Globus pallidus (tissue), 1 donor: Measurements from ENCODE around the gene FAM120A.

Experiments used
- DNase-seq: peaks from one replicate; pipeline ENCODE4 v3.0.0-alpha.2; 2015; ENCODE audit warnings: low spot score

FAM120A gene

DNA sequence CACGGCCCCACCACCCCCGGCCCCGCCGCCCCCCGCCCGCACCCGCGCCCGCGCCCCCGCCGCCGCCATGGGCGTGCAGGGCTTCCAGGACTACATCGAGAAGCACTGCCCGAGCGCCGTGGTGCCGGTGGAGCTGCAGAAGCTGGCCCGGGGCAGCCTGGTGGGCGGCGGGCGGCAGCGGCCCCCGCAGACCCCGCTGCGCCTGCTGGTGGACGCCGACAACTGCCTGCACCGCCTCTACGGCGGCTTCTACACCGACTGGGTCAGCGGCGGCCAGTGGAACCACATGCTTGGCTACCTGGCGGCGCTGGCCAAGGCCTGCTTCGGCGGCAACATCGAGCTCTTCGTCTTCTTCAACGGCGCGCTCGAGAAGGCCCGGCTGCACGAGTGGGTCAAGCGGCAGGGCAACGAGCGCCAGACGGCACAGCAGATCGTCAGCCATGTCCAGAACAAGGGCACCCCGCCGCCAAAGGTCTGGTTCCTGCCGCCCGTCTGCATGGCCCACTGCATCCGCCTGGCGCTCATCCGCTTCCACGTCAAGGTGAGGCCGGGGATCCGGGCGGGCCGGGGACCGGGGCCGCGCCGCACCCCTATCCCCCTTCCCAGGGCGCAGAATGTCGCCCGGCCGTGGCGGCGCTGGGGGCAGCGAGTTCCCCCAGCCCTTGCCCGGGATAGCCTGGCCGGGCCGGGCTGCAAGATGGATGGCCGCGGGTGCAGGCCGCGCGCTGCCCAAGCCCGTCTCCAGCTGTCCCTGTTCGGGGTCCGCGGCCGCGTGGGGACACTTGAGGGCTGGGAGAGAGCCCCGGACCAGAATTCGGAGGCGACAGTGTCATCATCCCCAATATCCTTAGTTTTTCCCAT is 594 bp downstream of the FAM120A start:
- DNase-seq, result peak; percentile 38

DNA sequence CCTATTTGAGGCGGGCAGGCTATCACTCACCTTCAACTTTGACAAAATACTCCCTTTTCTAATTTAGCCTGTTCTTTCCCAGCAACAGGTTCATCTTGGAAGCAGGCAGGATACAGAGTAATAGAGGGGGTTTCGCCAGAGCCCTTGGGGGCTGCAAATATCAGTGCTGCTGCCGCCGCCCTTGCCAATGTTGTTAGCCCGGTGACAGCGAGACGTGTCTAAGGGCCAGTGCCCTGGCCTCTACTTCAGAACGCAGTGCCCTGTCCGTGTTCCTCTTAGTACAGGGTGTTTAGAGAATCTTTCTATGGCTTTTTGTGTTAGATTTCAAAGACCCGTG is 1.2 kb downstream of the FAM120A start:
- no peak for DNase-seq

DNA sequence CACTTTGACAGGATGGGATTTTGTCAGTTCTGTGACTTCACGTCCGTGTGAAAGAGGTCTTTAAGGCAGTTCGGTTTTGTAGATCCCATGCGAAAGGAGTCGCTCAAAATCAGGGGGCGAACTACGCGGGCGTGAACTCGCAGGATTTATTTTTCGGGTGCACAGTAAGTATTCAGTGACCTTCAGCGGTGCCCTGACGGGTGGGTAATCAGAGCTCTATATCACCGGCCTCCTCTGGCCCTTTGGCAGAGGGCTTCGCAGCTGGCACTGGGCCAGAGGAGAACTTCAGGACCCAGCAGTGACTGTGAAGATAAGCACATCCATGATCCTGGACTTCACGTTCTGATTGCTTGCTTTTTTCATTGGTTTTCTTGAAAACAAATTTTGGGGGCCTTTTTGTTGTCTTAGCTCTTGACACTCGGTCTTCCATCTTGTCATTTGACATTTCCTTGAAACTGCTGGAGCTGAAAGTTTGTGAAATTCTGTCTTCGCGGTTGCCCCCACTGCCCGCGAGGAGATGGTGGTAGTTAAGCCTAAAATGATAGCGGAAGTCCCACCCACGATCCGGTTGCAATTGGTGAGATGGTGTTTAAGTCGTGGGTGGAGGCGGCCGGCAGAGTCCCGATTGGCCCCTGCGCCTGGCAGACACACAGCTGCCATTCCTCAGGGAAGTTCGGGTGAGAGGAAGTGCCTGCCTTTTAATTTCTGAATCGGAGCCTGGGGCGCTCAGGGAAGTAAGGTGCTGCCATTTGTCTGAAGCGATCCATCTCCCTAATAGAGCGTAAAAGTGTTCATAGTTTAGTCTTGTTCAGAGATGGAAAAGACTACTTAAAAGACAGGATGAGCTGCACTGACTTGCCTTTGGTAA is 1.8 kb downstream of the FAM120A start, which contains the start of gene FAM120AOS:
Gene FAM120AOS, minus strand, starts transcription at position 535 of the 868 bp plus-strand sequence. CDS start 872 bp downstream, outside the sequence.
- peak; percentile 98 for DNase-seq

DNA sequence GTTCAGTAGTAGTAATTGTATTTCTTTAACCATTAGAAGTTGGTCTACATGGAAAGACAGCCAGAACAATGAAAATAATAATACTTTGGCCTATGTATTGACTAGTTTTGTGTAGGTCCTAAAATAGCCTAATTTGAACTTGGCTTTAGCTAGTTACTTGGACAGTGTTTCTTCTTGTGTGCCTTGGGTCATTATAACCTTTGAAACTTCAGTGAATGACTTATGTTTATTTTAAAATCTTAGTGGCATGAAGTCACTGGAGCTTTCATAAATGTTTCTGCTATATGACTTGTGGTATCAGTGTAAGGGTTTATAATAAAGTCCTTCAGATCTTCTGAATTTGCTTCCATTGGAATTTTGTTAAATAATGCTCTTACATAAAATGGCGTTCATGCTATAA is 4.5 kb downstream of the FAM120A start:
- DNase-seq, result no peak

DNA sequence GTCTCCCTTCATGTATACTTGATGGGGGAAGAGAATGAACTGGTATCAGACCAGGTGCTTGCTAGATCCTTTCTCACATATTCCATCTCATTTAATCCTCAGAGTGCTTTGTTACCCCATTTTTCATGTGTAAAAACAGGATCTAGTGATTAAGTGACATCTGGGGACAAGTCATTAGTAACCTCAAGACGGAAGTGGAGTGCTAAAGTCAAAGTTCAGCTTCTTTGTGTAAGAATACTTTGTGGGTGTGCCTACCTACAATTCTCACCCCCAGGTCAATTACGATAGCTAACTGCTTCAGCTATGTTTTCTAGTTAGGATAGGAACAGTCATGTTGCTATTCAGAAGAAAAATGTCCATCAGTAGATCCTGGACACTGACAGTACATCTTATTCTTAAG is 5.0 kb downstream of the FAM120A start:
- DNase-seq, result no peak

DNA sequence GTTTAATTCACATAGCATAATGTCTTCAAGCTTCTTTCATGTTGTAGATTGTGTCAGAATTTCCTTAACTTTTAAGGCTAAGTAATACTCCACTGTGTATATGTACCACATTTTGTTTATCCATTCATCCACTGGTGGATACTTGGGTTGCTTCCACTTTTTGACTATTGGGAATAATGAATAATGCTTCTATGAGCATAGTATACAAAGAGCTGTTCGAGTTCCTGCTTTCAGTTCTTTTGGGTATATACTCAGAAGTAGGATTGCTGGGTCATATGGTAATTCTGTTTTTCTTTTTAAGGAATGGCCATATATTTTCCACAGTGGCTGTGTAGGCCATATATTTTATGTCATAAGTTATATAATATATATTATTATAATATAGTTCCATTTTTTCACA is 5.5 kb downstream of the FAM120A start:
- no peak for DNase-seq

DNA sequence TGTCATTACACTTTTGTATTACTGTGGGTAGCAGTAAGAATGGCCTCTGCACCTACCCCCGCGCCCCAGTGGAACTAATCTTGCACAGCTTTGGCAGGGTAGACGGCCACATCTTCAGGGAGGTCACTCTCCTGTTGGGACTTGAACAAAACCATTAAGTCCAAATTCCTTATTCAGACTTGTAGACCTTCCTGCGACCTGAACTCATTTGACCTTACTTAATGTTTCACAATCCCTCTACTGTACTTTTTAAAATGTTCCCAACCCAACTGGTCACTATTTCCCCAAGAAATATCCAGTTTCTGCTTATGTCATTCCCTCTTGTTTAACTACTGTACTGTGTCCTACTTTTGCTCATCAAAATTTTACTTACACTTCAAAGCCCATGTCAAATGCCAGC is 7.2 kb downstream of the FAM120A start:
- DNase-seq, result no peak

DNA sequence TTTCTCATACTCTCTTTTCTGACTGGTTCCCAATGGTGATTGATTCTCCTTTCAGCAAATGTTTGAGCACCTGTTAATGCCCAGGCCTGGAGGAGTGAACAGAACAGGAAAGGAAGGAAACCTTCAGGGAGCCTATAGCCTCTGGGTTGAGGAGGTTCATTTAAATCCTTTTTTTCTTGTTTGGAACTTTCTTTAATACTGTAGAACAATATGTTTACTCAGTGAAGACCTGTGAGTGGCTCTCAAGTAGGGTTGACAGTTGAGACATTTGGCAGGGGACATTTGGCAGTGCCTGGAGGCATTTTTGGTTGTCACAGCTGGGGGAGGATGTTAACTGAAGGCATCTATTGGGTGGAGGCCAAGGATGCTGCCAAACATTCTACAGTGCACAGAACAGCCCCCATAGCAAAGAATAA is 8.0 kb downstream of the FAM120A start:
- DNase-seq, result no peak

DNA sequence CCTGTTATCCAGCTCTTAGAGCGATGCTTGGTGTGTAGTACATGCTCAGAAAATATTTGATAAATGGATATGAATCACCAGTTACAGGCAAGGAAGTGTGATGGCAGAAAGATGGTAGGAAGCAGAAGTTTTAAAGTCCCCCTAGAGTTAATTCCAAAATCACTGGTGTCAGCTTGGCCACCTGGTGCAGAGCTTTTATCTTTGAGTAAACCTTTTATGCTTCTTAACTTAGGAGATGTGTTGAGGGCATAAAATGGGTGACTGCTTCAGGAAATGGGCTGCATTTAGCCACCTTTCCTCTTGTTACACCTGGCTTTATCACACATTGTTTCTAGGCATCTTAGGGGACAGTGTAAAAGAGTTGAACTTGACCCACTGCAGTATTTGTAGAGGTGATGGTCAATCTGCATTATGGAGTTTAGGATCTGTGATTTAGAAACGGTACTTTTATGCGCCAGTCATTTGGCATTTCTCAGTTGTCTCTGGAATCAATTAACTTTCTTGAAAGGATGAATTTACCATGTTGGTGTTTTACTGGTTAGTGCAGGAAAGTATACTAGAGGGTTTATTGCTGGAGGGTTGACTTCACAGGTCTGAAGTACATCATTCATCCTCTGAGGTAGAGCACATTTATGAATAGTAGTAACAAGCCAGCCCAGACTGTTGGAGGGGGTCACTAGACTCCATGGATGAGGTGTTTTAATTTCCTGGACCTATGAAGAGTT is 9.4 kb downstream of the FAM120A start:
- no peak for DNase-seq

DNA sequence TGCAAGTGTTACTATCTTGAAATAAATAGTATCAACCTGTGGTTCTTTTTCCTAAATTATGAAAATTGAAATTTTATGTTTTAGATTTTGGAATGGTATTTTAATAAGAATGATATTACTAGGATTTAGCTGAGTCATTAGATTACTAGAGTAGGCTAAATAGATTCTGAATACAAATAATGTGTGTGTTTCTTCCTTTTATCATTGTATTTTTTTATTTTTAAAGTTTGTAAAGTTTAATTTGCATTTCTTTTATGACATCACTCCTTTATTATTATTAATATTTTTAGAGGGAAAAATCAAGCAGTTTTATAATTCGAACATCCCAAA is 9.9 kb downstream of the FAM120A start:
- DNase-seq, result no peak

DNA sequence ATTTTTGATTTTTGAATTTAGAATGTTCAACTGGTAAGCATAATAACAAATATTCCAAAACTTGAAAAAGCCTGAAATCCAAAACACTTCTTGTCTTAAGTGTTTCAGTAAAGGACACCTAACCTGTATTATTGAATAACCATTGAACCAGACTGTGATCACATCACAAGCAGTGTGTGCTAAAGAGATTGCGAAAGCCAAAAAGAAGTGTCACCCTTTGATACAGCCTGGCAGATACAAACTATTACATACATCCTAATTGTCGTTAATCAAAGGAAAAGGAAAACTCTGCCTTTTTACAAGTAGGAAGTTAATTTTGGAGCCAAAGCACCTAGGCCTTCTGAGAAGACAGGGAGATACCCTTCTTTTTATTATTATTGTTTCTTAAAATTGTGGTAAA is 10.3 kb downstream of the FAM120A start:
- DNase-seq, result no peak

DNA sequence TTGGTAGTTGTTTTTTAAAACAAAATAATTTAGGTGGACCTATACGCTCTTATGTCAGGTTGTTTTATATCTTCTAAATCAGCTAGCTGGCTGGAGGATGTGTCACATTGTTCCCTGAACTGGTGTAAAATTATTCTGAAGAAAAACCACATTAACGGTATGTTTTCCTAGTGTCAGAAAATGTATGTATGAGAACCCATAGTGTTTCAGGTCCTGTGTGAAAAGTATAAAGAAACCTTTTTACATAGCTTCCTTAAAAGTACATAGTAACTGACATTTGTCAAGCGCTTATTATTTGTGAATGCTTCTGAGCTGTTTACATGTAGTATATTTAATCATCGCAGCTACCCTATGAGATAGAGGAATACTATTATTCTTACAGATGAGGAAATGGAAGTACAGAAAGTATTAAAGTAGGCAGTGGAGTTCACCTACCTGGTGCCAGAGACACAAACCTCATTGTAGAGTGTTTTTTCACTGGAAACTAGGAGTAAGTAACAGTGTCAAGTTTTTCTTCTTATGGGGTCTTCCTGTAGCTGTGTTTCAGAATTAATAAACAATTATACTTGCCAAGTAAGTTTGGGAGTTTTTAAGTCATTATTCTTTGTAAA is 12.3 kb downstream of the FAM120A start:
- no peak for DNase-seq

DNA sequence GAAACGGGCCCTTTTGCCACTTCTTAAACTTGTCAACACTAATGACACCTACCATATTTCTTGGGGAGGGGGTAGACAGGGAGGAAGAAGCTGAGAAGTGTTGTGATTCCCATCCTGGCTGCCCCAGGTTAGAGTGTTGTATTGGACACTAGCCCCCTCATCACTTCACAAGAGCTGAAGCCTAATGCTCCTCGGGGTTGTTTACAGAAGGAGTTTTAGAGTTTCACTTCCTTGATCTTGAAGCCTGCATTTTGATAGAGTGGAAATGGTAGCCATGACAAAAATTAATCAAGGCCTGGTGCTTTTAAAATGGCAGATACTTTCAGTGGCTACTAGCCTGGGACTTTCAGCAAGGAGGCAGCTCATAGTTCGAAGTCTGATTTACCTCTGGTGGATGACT is 12.9 kb downstream of the FAM120A start:
- DNase-seq, result no peak

DNA sequence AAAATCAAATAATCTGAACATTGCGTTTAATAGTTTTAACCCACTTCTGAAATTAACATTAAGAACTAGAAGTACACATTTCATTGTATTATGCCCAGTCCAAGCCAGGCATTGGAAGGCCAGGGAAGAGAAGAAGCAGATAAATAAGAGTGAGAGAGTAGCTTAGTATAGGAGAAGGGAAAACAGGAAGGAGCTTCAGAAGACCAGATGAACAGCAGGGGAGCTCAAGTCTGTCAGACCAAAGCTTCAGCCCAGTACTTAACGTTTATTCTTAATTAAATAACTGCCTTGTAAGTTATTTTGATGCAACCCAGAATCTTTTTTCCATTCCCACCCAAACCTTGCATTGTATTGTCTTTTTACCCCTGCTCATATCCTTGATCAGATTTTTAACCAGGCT is 13.4 kb downstream of the FAM120A start:
- no peak for DNase-seq

DNA sequence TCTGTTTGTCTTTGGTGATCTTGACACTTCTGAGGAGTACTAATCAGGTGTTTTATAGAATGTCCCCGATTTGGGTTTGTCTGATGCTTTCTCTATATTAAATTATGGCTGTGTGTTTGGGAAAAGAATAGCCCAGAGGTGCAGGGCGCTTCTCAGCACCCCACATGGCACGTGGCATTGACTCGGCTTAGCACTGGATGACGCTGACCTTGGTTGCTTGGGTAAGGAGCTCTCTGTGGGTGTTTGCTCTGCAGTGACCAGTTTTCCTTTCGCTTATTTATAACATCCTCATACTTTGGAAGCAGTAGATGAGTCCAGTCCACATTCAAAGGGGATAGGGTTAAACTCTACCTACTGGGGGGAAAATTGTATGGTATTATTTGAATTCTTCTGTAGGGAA is 14.4 kb downstream of the FAM120A start:
- no peak for DNase-seq

DNA sequence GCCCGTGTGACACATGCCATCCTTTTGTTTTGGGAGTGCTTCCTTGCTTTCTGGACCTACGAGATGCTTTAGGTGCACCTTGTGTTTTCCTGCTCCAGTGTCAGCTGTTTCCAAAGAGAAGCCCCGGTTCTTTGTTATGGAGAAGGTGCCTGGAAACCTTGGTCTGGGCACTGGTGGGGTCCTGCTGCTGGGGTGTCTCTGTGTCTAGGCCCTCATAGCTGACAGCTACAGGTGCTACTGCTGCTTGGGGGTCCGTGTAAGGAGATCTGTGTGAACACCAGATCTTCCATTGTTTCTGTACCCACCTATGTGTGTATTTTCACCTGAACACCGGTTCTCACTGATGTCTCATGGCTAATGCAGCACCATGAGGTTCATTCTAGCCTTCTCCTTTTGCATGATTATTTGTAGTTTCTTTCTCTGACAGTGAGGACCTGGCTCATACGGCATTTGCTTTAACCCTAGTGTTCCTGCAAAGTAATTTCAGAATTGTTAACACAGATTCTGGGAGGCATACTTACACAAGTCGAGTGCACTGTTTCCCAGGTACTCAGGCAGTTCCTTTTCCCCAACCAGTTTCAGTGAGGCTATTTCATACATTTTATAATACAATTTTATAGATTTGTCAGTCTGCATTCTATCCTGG is 15.1 kb downstream of the FAM120A start:
- DNase-seq, result no peak

DNA sequence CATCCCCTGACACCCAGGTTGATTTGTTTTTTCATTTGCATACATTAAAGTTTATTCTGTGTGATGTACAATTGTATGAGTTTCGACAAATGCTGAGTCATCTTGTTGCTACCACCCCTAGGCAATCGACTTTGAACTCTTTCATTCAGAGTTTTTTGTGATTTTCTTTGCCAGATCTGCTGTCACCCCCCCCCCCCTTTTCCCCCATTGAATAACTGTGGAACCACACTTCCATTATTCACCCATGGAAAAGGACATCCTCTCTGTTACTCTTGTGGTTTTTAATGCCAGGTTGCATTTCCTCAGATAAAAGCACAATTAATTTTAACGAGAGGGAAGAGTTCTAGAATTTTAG is 15.6 kb downstream of the FAM120A start:
- no peak for DNase-seq

DNA sequence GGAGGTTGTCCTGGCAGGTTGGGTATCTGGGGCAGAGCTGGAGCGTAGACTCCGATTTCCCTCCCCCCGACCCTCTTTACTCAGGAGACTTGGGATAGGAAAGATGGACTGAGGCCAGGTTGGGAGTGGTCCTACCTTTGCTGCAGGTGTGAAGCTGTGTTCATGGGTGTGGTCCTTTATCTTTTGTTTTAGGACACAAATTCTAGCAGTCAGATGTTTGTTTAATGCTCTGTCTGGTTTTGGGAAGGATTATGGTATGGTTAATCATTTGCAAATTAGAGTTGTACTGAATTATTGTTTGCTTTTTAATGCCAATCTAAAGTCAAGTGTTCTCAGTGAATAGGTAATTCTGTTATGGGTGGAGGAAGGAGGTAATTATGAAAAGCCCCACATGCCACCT is 16.0 kb downstream of the FAM120A start:
- DNase-seq, result no peak

DNA sequence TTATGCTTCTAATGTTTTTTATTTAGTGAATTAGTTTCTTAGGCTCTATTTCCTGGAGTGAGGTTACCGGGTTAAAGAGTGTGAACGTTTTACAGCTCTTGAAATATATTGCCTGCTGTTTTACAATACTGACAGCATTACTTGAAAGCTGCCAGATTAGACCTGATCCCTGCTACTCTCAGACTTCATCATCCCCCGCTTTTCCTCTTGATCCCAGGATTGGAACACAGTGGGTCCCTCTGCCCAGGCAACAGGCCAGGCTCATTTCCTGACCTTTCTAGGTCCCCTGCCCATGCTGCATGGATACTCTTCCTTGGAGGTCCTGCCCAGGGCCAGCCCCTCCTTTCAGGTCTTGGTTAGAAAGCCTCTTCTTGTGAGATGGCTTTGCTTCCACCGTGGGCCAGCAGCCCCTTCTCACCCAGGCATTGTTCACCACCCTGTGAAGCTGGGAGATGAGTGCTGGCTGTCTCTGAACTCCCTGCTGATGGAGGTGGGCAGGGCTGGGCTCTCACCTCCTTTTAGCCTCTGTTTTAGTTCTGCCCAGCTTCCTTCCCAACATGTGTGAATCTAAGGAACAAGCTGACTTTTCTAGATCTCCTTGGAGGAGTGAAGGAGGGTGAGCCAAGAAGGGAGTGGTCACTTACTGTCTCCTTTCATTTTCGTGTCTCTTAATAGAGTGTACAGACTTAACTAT is 17.4 kb downstream of the FAM120A start:
- no peak for DNase-seq

DNA sequence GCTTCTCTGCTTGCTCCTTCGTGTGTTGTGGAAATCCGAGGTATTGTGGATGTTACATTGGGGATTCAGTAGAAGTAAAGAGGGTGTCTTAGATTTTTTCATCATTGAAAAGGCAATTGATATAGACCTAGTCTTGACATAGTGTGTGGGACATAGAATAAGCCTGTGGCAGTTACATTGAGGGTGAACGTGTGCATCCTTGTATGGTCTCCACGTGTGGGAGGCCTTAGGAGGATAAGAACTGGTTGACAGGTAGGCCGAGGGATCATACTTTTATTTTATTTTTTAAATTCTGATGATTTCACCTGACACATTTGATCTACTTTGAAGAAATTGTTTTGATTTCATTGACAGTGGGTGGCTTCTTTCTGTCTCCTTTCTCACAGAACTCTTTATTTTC is 18.9 kb downstream of the FAM120A start:
- no peak for DNase-seq

DNA sequence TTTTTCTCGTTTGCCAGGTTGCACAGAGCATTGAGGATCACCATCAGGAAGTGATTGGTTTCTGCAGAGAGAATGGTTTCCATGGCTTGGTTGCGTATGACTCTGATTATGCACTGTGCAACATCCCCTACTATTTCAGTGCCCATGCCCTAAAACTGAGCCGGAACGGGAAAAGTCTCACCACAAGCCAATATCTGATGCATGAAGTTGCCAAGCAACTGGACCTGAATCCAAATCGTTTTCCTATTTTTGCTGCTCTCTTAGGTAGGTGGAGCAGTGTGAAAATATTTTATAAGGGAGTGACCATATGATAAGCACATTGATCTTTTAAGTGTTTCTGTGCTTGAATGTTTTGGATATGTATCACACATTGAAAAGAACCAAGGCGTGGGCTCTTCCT is 19.6 kb downstream of the FAM120A start:
- no peak for DNase-seq
